GM23338 (cell line): Measurements from ENCODE around the gene ZNF579. TPM values are rescaled to one million over a fixed set of nuclear protein-coding genes. Genes with fewer than 3 reads are reported as not detected.

Experiments
- ATAC-seq: fragments of 200-7000 bp; cut with Tn5 transposase; 3 replicates; pipeline ENCODE4 v1.9.1; 2020
- DNase-seq: peaks from one replicate; pipeline ENCODE4 v3.0.0-alpha.2; 2015; ENCODE audit warnings: low spot score
- H2AFZ ChIP-seq: fragments of 200-600 bp; sonication (generic); 2 replicates; pipeline ENCODE4 v1.8.0; 2016; ENCODE audit warnings: antibody characterized with exemption, mild to moderate bottlenecking, moderate library complexity
- H3F3A ChIP-seq: fragments of 200-600 bp; sonication (generic); replicated peaks from 2 replicates; pipeline ENCODE4 v1.8.0; 2017; ENCODE audit warnings: antibody characterized with exemption, mixed run types, low read depth
- H3K27ac ChIP-seq: fragments of 200-600 bp; sonication (generic); 2 replicates; pipeline ENCODE4 v1.6.1; 2016; ENCODE audit warnings: low read depth
- H3K27me3 ChIP-seq: fragments of 200-600 bp; sonication (generic); 2 replicates; pipeline ENCODE4 v1.8.0; 2016; ENCODE audit warnings: mild to moderate bottlenecking, mixed run types, moderate library complexity; ENCODE audit not compliant: insufficient read depth
- H3K36me3 ChIP-seq: fragments of 200-600 bp; sonication (generic); 2 replicates; pipeline ENCODE4 v1.8.0; 2016; ENCODE audit warnings: mild to moderate bottlenecking; ENCODE audit not compliant: insufficient read depth
- H3K4me1 ChIP-seq: fragments of 200-600 bp; sonication (generic); 2 replicates; pipeline ENCODE4 v1.8.0; 2016; ENCODE audit warnings: mild to moderate bottlenecking, moderate library complexity; ENCODE audit not compliant: insufficient read depth
- H3K4me2 ChIP-seq: fragments of 200-600 bp; sonication (generic); 2 replicates; pipeline ENCODE4 v1.7.1; 2017; ENCODE audit warnings: mixed run types
- H3K4me3 ChIP-seq: fragments of 200-600 bp; sonication (generic); 2 replicates; pipeline ENCODE4 v1.6.1; 2016; ENCODE audit warnings: mixed run types
- H3K79me2 ChIP-seq: fragments of 200-600 bp; sonication (generic); replicated peaks from 2 replicates; pipeline ENCODE4 v1.8.0; 2017; ENCODE audit warnings: mild to moderate bottlenecking; ENCODE audit not compliant: insufficient read depth
- H3K9me2 ChIP-seq: fragments of 200-600 bp; sonication (generic); 2 replicates; pipeline ENCODE4 v1.8.0; 2017; ENCODE audit not compliant: insufficient read depth
- H4K20me1 ChIP-seq: fragments of 200-600 bp; sonication (generic); replicated peaks from 2 replicates; pipeline ENCODE4 v1.8.0; 2017; ENCODE audit warnings: mild to moderate bottlenecking; ENCODE audit not compliant: insufficient read depth
- H3K27ac Mint-ChIP-seq: 2 replicates; pipeline ENCODE4 v1.8.0; 2020; ENCODE audit warnings: inconsistent platforms, mild to moderate bottlenecking, moderate library complexity, mixed read lengths
- H3K27me3 Mint-ChIP-seq: 3 replicates; pipeline ENCODE4 v1.8.0; 2022; ENCODE audit warnings: low read depth, mild to moderate bottlenecking, moderate library complexity, mixed read lengths, inconsistent platforms; ENCODE audit not compliant: insufficient read depth, poor library complexity
- H3K36me3 Mint-ChIP-seq: 3 replicates; pipeline ENCODE4 v1.8.0; 2021; ENCODE audit warnings: low read depth, mild to moderate bottlenecking, inconsistent platforms, moderate library complexity, mixed read lengths
- H3K4me1 Mint-ChIP-seq: 3 replicates; pipeline ENCODE4 v1.8.0; 2020; ENCODE audit warnings: mild to moderate bottlenecking, inconsistent platforms, mixed read lengths
- H3K4me3 Mint-ChIP-seq: 3 replicates; pipeline ENCODE4 v1.8.0; 2021; ENCODE audit warnings: moderate library complexity, mild to moderate bottlenecking, inconsistent platforms, mixed read lengths
- H3K9me3 Mint-ChIP-seq: 3 replicates; pipeline ENCODE4 v1.8.0; 2020; ENCODE audit warnings: moderate library complexity, mild to moderate bottlenecking, inconsistent platforms, mixed read lengths
- CREB1 ChIP-seq: fragments of 250-450 bp; sonication (Bioruptor Pico); IDR thresholded peaks from 2 replicates; pipeline ENCODE4 v1.5.0; 2020; ENCODE audit warnings: low read depth, mild to moderate bottlenecking, moderate library complexity
- CTCF ChIP-seq, 2 experiments: fragments of 200-600 bp in 1 of 2; sonication (generic) in 1 of 2; conservative IDR thresholded peaks; 2 replicates each; pipeline versions ENCODE4 v1.5.1 to v1.6.1; 2016 to 2017; ENCODE audit warnings: antibody characterized with exemption in 2 of 2, low read depth in 2 of 2, mild to moderate bottlenecking in 2 of 2, moderate library complexity in 1 of 2
- ETS1 ChIP-seq: IDR thresholded peaks from 2 replicates; pipeline ENCODE4 v1.6.1; 2016; ENCODE audit warnings: antibody characterized with exemption
- EZH2 ChIP-seq: fragments of 200-600 bp; sonication (generic); IDR thresholded peaks from one replicate; pipeline ENCODE4 v1.8.0; 2017; ENCODE audit warnings: antibody characterized with exemption, mild to moderate bottlenecking, low read depth; ENCODE audit not compliant: unreplicated experiment
- EZH2phosphoT487 ChIP-seq: fragments of 200-600 bp; sonication (generic); IDR thresholded peaks from one replicate; pipeline ENCODE4 v1.8.1; 2018; ENCODE audit warnings: antibody characterized with exemption; ENCODE audit not compliant: unreplicated experiment
- JUNB ChIP-seq: IDR thresholded peaks from one replicate; pipeline ENCODE4 v1.6.1; 2016; ENCODE audit warnings: antibody characterized with exemption; ENCODE audit not compliant: unreplicated experiment
- NANOG ChIP-seq: IDR thresholded peaks from 2 replicates; pipeline ENCODE4 v1.6.1; 2016; ENCODE audit warnings: antibody characterized with exemption, borderline replicate concordance
- POLR2AphosphoS5 ChIP-seq: IDR thresholded peaks from 2 replicates; pipeline ENCODE4 v1.6.1; 2016; ENCODE audit warnings: antibody characterized with exemption, low read depth
- REST ChIP-seq: IDR thresholded peaks from one replicate; pipeline ENCODE4 v1.6.1; 2018; ENCODE audit warnings: antibody characterized with exemption; ENCODE audit not compliant: unreplicated experiment
- STAT1 ChIP-seq: IDR thresholded peaks from one replicate; pipeline ENCODE4 v1.6.1; 2016; ENCODE audit warnings: antibody characterized with exemption; ENCODE audit not compliant: unreplicated experiment
- ZNF114 ChIP-seq: fragments of 250-450 bp; sonication (Bioruptor Pico); IDR thresholded peaks from 2 replicates; pipeline ENCODE4 v1.5.0; 2020; ENCODE audit warnings: mild to moderate bottlenecking, moderate library complexity
- ZNF331 ChIP-seq: fragments of 250-450 bp; sonication (Bioruptor Pico); IDR thresholded peaks from 2 replicates; pipeline ENCODE4 v1.5.0; 2020; ENCODE audit warnings: low read depth, mild to moderate bottlenecking, moderate library complexity
- ZNF462 ChIP-seq: fragments of 250-450 bp; sonication (Bioruptor Pico); IDR thresholded peaks from 2 replicates; pipeline ENCODE4 v1.5.0; 2020; ENCODE audit warnings: mild to moderate bottlenecking, moderate library complexity
- polyA plus RNA-seq: library from polyadenylated mRNA; unstranded; fragments of >200 nt; fragmentation: Nextera tagmentation; extraction: Ambion mirVana; gene quantifications from 2 replicates; pipeline ENCODE4 v1.2.1, GENCODE V29; 2016
- total RNA-seq: library from RNA; depleted of rRNA; stranded (reverse); fragments of >200 nt; shearing (Covaris generic); gene quantifications from 2 replicates; pipeline ENCODE4 v1.2.3, GENCODE V29; 2014

Gene ZNF579
- total and polyA plus RNA-seq, 2 experiments from 2014 or later, result 7.3 to 12.2 TPM

GRCh38 chr19:55611983-55612645 is 31.5 kb upstream of the ZNF579 start:
- H3K4me1 Mint-ChIP-seq, result peaks cover 5% of the 10 kb centered on the region; the same call in 2 of the 3 replicates
- no peaks in the 10 kb centered on the region for H3K4me1 ChIP-seq
- no peak overlapping the region for H3K4me3 Mint-ChIP-seq
- TF ChIP-seq NANOG (no peak), ETS1 (no peak), JUNB (no peak), ZNF114 (CRISPR knock-in tag) (no peak), ZNF462 (CRISPR knock-in tag) (no peak), EZH2 (no peak), ZNF331 (CRISPR knock-in tag) (no peak), REST (no peak), CREB1 (CRISPR knock-in tag) (no peak), EZH2phosphoT487 (no peak), POLR2AphosphoS5 (no peak), CTCF (conservative IDR thresholded peaks at IDR 0.05; ENCODE audit: low read depth in 2 of 2) (no peak), STAT1 (no peak)
- DNase-seq (no peak), ATAC-seq (no peak)
- H3K27ac Mint-ChIP-seq, result no peak overlapping the region
- H3K9me3 Mint-ChIP-seq, result peaks cover 3% of the 10 kb centered on the region; the same call in 2 of the 3 replicates
- no peaks in the 10 kb centered on the region for H3K27me3 ChIP-seq
- 0 out of 2 replicates have a peak, but pooled peaks cover 3% of the 10 kb centered on the region for H3F3A ChIP-seq
- H3K27ac ChIP-seq, result no peak overlapping the region
- H3K79me2 ChIP-seq, result peaks cover 9% of the 10 kb centered on the region
- peaks cover 16% of the 10 kb centered on the region for H3K27me3 Mint-ChIP-seq
- no peak overlapping the region for H2AFZ ChIP-seq
- H3K4me3 ChIP-seq, result no peak overlapping the region
- peaks cover 5% of the 10 kb centered on the region; the same call in 1 of the 2 replicates for H3K36me3 ChIP-seq
- H3K4me2 ChIP-seq, result no peak overlapping the region
- H3K36me3 Mint-ChIP-seq, result peaks cover 35% of the 10 kb centered on the region
- no peaks in the 10 kb centered on the region for H3K9me2 ChIP-seq
- H4K20me1 ChIP-seq, result peaks cover 29% of the 10 kb centered on the region
